ENCODE data around the gene RNF182.

The RNF182 gene

GRCh38 chr6:13946506-13946905 lies 21.8 kb downstream of the RNF182 start:
- no peaks in the 10 kb centered on the region for H3K27me3 ChIP-seq (ENCODE audit: insufficient read depth, poor library complexity, severe bottlenecking)
- no peak for DNase-seq (ENCODE audit: low read depth in 1 of 2, low spot score in 1 of 2)
- H3K4me3 ChIP-seq (replicated peaks; ENCODE audit: insufficient read depth, low read length) = no peak overlapping the region
- TF ChIP-seq CTCF (IDR thresholded peaks at IDR 0.05; ENCODE audit: insufficient read depth, low read length) (no peak), GABPA (IDR thresholded peaks at IDR 0.05; ENCODE audit: low read depth) (no peak), POLR2AphosphoS5 (IDR thresholded peaks at IDR 0.05; ENCODE audit: low read depth) (no peak), REST (IDR thresholded peaks at IDR 0.05; ENCODE audit: insufficient replicate concordance, low read depth) (no peak), SPI1 (IDR thresholded peaks at IDR 0.05; ENCODE audit: borderline replicate concordance, low read depth) (no peak)
- no peak overlapping the region for H3K27ac ChIP-seq (replicated peaks)

GRCh38 chr6:13947611-13948178 lies 22.9 kb downstream of the RNF182 start:
- H3K27me3 ChIP-seq (ENCODE audit: insufficient read depth, poor library complexity, severe bottlenecking) = no peaks in the 10 kb centered on the region
- H3K4me3 ChIP-seq (replicated peaks; ENCODE audit: insufficient read depth, low read length) = no peak overlapping the region
- H3K27ac ChIP-seq (replicated peaks) = no peak overlapping the region
- TF ChIP-seq GABPA (IDR thresholded peaks at IDR 0.05; ENCODE audit: low read depth) (no peak), CTCF (IDR thresholded peaks at IDR 0.05; ENCODE audit: insufficient read depth, low read length) (no peak), POLR2AphosphoS5 (IDR thresholded peaks at IDR 0.05; ENCODE audit: low read depth) (no peak), SPI1 (IDR thresholded peaks at IDR 0.05; ENCODE audit: borderline replicate concordance, low read depth) (no peak), REST (IDR thresholded peaks at IDR 0.05; ENCODE audit: insufficient replicate concordance, low read depth) (no peak)
- no peak for DNase-seq (ENCODE audit: low read depth in 1 of 2, low spot score in 1 of 2)

- TF ChIP-seq POLR2AphosphoS5 (IDR thresholded peaks at IDR 0.05; ENCODE audit: low read depth) = no peak
- TF ChIP-seq CTCF (IDR thresholded peaks at IDR 0.05; ENCODE audit: insufficient read depth, low read length) = no peak
- TF ChIP-seq GABPA (IDR thresholded peaks at IDR 0.05; ENCODE audit: low read depth) = no peak
- TF ChIP-seq SPI1 (IDR thresholded peaks at IDR 0.05; ENCODE audit: borderline replicate concordance, low read depth) = no peak
- no peak for TF ChIP-seq REST (IDR thresholded peaks at IDR 0.05; ENCODE audit: insufficient replicate concordance, low read depth)
- H3K27ac ChIP-seq (replicated peaks) = no peak overlapping the region
- H3K27me3 ChIP-seq (ENCODE audit: insufficient read depth, poor library complexity, severe bottlenecking) = no peaks in the 10 kb centered on the region
- no peak for DNase-seq (ENCODE audit: low read depth in 1 of 2, low spot score in 1 of 2)
- H3K4me3 ChIP-seq (replicated peaks; ENCODE audit: insufficient read depth, low read length) = no peak overlapping the region
Observed at GRCh38 chr6:13952101-13952500, 27.3 kb downstream of the RNF182 start.
